GM19395 (cell line): ENCODE results near the gene ZSWIM3.
A peak's percentile ranks its signal among the peaks of the same experiment; 100 is the strongest.

Source experiments
- ATAC-seq: cut with Tn5 transposase; IDR thresholded peaks from one replicate; pipeline ENCODE4 v1.9.1; 2021; ENCODE audit warnings: mild to moderate bottlenecking, moderate library complexity; ENCODE audit not compliant: unreplicated experiment

ZSWIM3 gene

DNA sequence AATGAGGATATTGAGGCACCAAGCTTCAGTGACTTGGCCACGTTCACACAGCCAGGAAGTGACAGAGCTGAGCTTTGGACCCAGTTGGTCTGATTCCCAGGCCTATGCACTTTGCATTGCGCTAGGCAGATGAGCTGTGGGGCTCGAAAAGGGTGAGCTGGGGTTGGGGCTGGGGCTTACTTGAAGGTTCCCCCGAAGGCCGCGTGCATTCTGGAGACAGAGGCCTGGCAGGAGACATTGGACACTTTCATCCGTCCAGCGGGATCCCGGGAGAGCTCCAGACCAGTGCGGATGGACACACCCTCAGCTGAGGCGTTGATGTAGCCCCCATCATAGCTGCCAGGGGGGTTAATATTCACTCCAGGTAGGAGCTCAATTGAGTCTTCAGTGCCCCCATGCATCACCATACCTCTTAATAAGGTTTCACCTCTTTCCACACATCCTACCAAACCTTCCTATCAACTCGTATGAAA is 52.0 kb downstream of the ZSWIM3 start:
- no peak for ATAC-seq

DNA sequence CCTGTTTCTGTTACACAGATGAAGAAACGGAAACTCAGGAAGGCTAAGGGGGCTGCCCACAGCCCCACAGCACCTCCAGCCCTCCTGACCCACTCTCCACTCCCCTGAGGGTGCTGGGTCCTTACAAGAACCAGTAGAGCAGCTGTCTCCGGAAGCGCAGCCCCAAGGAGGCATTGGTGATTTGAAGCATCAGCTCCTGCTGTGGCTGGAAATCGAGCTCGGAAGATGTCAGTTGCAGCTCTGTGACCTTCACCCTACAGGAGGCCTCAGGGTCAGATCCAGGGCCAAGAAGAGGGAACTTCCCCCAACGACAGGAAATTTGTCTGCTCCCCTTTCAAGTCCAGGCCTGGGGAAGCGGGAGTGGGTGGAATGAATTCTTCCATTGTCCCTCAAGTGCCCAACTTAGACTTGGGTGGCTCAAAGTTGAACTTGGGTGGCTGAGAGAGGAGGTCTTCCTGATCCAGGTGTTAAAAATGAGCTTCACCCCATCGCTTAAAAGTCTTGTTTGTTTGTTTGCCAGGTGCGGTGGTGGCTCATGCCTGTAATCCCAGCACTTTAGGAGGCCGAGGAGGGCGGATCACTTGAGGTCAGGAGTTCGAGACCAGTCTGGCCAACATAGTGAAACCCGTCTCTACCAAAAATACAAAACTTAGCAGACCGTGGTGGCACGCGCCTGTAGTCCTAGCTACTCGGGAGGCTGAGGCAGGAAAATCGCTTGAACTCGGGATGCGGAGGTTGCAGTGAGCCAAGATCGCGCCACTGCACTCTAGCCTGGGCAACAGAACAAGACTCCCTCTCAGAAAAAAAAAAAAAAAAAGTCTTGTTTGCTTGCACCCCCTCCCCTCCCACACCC is 52.6 kb downstream of the ZSWIM3 start:
- no peak for ATAC-seq

DNA sequence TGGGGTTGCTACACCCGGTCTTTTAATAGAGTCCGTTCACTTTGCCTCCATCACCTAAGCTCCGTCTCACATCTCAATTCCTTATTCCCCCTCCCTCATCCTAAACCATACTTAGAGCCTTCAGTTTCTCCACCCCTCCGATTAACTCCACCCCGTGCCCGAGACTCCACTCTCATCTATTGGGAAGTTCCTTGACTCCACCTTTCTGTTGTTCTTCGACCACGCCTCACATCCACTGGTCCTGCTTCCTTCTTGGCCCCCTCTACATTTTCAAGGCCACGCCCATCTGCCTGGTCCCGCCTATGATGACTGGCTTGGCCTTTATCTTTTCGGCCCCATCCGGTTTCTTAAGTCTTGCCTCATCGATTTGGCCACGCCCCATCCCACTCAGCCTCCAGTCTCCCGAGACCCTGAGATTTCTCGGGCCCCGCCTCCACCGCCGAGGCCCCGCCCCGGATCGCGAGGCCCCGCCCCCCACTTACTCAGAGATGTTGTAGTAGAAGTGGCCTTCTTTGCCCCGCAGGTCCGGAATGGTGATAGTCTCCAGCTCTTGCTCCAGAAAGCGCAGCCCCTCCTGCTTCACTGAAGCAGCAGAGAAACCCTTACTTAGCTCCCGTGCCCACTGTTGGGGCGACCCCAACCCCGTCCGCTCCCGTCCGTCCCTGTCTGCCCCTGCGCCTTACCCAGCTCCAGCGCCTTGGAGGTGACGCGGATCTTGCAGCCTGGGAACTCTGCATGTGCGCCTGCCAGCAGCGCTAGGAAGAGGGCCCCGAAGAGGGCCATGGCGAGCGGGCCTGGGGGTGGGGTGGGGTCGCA is 53.5 kb downstream of the ZSWIM3 start:
- ATAC-seq: peak; percentile 94

DNA sequence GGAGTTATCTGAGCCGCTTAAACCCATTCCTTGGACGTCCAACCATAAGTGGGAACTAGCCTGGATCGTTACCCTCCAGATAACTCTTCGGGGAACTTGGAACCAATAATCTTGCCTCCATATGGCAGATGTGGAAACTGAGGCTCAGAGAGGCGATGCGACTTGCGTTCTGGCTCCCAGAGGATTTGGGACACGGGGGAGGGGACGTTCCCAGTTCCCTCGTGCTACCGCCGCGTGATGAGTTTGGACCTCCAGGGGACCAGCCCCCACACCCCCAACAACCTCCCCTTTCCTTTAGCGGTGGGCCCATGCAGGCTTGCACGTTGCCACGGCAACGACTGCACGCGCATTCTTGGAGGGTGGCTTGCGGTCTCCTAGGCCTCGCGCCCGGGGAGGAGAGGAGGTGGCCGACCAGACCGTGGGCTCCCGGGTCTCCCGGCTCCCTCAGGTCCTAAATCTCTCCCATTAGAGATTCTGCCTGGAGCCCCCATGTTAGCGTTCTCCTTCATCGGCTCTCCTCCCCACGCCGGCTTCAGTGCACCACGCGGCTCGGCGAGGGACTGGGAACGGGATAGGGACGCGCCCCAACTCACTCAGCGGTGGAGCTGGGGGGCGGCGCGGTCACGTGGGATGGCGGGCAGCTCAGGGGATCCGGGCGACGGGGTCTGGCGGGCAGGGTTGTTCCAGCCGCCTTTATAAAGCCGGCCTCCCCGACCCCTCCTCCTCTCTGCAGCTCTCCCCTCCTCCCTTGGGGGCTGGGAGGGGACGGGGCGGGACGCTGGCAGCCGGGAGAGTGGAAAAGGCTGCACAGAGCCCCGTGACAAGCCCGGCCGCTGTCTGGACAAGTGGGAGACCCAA is 54.3 kb downstream of the ZSWIM3 start, which contains the start of gene PLTP:
TSS of gene PLTP (minus strand) at position 670 of the 858 bp plus-strand sequence. CDS start 703 bp downstream, outside the sequence.
- no peak for ATAC-seq

DNA sequence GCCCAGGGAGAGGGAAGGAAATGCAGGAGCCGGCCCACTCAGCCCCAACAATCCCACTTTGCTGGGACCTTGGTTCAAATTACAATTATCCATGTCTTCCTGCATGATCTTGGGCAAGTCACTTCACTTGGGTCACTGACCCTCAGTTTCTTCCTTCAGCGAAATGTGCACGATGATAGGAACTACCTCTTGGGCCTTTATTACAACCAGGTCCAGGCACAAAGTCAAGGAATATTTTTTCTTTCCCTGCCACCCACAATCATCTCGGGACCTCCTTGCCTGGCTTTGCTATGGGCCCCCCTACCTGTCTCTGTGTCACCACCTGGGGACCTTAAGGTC is 54.9 kb downstream of the ZSWIM3 start:
- ATAC-seq: no peak

DNA sequence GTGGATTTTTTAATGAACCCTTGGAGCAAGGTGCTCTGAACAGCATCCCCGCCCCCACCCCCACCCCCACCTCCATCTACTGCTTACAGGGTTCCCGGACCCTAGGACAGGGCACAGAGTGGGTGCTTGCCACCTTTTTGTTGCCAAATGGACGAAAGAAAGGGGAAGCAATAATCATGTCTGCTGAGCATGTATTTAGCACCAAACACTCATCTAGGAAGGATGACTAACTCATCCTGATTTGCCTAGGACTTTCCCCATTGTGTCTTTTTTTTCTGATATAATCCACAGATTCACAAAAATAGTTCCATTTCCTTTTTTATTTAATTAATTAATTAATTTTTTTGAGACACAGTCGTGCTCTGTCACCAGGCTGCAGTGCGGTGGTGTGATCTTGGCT is 55.7 kb downstream of the ZSWIM3 start:
- ATAC-seq: no peak

DNA sequence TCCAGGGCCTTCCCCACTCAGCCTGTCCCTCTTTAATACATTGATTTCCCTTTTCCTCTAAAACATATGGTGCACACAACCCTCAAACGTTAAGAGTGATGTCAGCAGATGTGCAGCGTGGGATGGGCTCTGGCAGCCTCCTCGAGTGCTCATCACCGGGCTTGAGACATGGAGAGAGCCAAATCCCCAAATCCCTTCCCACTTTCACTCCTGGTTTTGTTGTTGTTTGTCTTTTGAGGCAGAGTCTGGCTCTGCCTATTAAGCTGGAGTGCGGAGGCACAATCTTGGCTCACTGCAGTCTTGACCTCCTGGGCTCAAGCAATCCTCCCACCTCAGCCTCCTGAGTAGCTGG is 60.4 kb downstream of the ZSWIM3 start:
- ATAC-seq: no peak

DNA sequence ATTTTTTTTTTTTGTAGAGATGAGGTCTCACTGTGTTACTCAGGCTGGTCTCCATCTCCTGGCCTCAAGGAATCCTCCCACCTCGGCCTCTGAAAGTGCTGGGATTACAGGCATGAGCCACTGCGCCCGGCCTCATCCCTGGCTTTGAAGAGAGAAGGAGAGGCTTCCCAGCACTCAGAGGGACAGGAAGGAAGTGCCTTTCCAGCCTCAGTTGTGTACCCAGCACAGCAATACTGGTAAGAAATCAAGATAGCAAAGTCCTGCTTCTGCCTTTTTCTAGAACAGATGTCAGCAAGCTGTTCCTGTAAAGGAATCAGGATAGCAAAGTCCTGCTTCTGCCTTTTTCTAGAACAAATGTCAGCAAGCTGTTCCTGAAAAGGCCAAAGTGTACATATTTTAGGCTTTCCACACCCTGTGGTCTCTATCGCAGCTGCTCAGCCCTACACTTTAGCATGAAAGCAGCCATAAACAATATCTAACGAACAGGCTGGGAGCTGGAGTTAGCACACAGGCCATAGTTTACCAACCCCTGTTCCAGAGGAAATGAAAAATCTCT is 60.8 kb downstream of the ZSWIM3 start:
- no peak for ATAC-seq

DNA sequence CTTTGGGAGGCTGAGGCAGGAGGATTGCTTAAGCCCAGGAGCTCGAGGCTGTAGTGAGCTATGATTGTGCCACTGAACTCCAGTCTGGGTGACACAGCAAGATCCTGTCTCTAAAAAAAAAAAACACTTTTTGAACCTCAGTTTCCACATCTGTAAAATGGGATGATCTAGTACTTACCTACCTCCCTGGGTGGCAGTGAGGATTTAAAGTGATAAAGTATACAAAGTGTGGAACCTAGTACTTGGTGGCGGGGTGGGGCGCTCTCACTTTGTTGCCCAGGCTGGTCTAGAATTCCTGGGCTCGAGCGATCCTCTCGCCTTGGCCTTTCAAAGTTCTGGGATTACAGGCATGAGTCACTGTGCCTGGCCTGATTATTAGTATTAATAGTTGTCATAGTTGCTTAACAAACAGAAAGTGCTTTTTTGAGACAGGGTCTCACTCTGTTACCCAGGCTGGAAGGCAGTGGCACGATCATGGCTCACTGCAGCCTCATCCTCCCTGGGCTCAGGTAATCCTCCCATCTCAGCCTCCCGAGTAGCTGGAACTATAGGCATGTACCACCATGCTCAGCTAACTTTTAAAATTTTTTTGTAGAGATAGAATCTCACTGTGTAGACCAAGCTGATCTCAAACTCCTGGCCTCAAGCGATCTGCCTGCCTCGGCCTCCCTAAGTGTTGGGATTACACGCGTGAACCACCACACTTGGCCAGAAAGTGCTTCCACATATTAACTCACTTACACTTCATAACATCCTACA is 61.5 kb downstream of the ZSWIM3 start:
- ATAC-seq: no peak

DNA sequence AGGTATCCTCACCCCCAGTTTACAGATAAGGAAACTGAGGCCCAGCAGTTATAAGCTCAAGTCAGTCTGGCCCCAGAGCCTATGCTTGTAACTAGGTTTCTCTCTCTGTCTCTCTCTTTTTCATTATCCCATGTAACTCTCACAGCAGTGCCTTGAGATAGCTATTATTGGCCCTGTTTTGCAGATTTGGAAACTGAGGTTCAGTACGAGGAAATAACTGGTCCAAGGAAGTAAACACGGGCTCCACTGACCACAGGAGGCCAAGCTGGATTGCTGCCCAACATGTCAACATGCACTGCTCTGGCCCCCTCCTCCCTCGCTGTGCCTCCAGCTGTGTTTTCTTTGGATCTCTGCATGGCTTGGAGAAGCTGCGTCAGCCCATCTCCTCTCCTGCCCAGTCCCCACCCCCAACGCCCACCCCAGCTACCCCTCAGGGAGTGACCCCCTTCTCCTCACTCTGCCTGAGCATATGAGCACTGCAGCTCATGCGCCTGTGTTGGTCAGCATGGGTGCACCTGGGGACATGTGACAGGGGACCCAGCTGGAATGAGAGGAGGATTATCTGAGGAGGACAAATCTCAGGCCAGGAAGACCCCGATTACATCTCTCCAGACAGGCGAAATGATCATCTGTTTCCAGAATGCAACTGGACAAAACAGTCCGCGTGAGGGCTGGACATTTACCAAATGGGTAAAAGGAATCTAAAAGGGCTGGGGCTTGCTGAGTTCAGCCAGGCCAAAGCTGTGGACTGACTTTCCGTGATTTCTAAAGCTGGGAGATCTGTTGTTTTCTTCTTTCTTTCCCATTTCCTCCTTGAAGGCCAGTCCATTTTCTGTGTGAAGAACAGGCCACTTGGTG is 62.4 kb downstream of the ZSWIM3 start:
- no peak for ATAC-seq

DNA sequence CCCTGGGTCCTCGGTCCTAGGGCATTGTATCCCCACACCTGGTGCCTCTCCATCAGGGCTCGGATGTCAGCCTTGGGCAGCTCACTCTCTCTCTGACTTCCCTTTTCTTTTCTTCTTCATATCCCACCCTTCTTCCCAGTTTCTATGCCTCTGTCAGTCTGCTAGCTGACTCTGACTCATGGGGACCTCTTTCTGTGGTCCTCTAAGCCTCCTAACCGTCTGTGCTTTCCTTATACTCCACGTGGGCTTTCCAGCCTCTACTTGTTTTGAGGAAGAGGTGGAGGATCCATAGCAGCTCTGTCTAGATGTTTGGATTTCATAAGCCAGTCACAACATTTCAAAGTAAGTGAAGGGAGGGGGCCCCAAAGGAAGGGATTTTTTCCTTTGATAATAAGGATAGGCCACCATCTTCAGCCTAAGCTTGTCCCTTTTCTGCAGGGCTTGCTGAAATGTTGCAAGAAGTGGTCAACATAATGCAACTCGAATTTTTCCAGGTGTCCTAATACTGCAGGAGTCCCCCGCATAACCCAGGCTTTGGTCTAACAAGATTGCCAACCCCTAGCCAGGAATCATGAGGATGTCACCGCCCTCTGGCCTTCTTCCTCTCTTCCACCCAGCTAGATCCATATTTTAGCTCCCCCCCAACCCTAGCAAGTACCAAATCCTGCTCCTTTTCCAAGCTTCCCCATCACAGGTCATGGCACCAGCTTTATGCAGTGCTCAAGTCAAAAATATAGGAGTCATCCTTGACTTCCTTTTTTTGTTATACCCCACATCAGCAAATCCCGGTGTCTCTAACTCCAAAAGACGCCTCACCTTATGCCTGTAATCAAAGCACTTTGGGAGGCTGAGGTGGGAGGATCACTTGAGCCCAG is 63.3 kb downstream of the ZSWIM3 start:
- ATAC-seq: no peak

DNA sequence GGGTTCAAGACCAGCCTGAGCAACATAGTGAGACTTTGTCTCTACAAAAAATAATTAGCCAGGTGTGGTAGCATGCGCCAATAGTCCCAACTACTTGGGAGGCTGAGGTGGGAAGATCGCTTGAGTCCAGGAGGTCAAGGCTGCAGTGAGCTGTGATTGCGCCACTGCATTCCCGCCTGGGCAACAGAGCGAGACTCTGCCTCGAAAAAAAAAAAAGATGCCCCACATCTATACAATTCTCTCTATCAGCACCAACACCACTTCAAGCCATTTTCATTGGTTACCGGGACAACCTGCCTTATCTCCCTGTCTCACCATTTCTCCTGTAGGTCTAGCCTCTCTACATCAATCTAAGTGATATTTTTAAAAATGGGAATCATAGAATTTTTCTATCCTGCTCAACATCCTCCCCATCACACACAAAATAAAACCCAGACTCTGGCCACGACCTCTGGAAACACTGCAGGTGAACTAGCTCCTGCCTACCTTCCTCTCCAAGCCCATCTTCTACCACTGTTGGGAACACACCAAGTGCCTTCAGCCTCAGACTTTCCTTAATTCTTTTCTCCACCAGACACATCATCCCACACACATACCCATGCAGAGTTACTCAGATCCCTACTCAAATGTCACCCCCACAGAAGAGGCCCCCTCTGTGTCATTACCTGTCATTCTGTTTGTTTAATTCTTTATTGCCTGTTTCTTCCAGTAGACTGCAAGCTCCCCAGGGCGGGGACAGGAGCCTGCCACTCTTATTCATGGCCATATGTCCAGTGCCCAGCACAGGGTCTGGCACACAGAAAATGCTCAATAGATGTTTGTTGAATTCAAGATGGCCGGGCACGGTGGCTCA is 64.1 kb downstream of the ZSWIM3 start:
- no peak for ATAC-seq

DNA sequence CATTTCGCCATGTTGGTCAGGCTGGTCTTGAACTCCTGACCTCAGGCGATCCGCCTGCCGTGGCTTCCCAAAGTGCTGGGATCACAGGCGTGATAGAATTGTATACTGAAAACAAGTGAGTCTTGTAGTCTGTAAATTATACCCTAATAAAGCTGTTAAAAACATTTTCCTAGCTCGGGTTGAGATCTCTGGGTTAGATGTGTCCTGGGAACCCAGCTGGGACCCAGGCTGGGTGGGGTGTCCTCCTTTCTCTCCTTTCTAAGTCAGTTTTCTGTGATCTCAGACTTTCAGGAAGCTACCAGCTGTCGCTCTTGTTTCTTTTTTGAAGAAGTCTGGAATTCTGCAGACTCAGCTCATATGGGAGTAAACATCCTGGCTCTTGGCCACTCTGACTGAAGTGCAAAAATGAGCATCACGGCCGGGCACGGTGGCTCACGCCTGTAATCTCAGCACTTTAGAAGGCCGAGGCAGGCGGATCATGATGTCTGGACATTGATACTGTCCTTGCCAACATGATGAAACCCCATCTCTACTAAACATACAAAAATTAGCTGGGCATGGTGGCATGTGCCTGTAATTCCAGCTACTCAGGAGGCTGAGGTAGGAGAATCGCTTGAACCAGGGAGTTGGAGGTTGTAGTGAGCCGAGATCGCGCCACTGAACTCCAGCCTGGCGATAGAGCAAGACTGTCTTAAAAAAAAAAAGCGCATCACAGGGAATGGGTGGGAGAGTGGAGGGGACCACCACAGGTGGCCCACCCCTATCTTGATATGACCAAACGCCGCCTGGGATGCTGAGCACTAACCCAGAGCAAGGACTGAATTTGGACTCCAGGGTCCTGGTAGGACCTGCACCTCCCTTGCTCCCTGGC is 67.2 kb downstream of the ZSWIM3 start:
- no peak for ATAC-seq

DNA sequence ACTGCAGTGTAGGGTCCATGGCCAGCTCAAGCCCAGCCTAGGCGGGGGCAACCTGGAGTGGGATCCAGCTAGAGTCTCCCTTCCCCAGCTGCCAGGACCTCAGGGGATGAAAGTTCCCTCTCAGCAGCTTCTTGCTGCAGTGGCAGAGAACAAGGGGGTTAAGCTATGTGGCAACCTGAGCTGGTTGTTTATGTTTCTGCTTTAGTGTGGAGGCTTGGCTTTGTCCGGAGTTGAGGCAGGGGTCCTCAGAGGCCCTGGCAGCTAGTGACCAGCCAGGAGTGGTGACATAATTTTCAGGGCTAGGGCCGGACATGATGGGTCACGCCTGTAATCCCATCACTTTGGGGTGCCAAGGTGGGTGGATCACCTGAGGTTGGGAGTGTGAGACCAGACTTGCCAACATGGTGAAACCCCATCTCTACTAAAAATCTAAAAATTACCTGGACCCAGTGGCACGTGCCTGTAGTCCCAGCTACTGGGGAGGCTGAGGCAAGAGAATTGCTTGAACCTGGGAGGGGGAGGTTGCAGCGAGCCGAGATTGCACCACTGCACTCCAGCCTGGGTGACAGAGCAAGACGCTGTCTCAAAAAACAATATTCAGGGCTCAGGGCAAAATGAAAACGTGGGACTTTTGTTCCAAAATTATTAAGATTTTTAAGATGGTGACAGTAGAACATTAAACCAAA is 68.5 kb downstream of the ZSWIM3 start:
- no peak for ATAC-seq

DNA sequence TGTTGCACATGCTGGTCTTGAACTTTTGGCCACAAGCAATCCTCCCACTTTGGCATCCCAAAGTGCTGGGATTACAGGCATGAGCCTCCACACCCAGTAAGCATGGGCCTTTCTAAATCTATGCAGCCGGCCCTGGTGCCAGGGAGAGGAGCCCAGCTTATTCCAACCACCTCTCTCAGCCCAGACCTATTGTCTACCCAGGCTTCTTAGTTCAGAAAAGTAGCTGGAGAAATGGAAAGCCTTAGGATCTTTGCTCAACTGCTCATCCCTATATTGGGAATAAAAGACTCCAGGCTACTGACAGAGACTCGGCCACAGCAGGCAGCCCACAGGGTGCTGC is 69.3 kb downstream of the ZSWIM3 start:
- no peak for ATAC-seq
